Fibroblast of lung (primary cell): ENCODE results near the gene MYCT1. TPM values are rescaled to one million over a fixed set of nuclear protein-coding genes. Genes with fewer than 3 reads are reported as not detected.
A peak's percentile ranks its signal among the peaks of the same experiment; 100 is the strongest.

Source experiments
- DNase-seq, 2 donors: peaks; one replicate each; pipeline versions ENCODE4 v3.0.0 to v3.0.0-alpha.2; 2010; ENCODE audit warnings: low read depth in 2 of 2
- H2AFZ ChIP-seq: 2 replicates; pipeline ENCODE4 v1.5.1; 2012; ENCODE audit warnings: low read length, control low read depth, inconsistent platforms
- H3K27ac ChIP-seq: 2 replicates; pipeline ENCODE4 v1.5.1; 2011; ENCODE audit warnings: low read length, control low read depth; ENCODE audit not compliant: insufficient read depth
- H3K27me3 ChIP-seq: 2 replicates; pipeline ENCODE4 v1.5.1; 2011; ENCODE audit warnings: mild to moderate bottlenecking, low read length; ENCODE audit not compliant: control insufficient read depth, insufficient read depth
- H3K36me3 ChIP-seq: 2 replicates; pipeline ENCODE4 v1.5.1; 2011; ENCODE audit warnings: low read length; ENCODE audit not compliant: control insufficient read depth, insufficient read depth
- H3K4me1 ChIP-seq: 2 replicates; pipeline ENCODE4 v1.5.1; 2011; ENCODE audit warnings: low read length; ENCODE audit not compliant: control insufficient read depth, insufficient read depth; ENCODE audit errors: extremely low read depth
- H3K4me2 ChIP-seq: 2 replicates; pipeline ENCODE4 v1.5.1; 2011; ENCODE audit warnings: low read length, control low read depth; ENCODE audit not compliant: insufficient read depth; ENCODE audit errors: extremely low read depth
- H3K4me3 ChIP-seq, 4 experiments: fragments of 200-600 bp in 1 of 4; sonication (generic) in 1 of 4; replicated peaks in 1 of 4; 2 replicates each; pipeline ENCODE4 v1.5.1; 2011 to 2016; ENCODE audit warnings: low read length in 4 of 4, low read depth in 3 of 4, mild to moderate bottlenecking in 3 of 4, control low read depth in 2 of 4, inconsistent platforms in 1 of 4, mixed read lengths in 1 of 4; ENCODE audit not compliant: insufficient read depth in 1 of 4; ENCODE audit errors: control extremely low read depth in 1 of 4
- H3K79me2 ChIP-seq: 2 replicates; pipeline ENCODE4 v1.5.1; 2012; ENCODE audit warnings: mild to moderate bottlenecking, low read length, inconsistent platforms; ENCODE audit not compliant: control insufficient read depth, insufficient read depth
- H3K9ac ChIP-seq: 2 replicates; pipeline ENCODE4 v1.5.1; 2011; ENCODE audit warnings: mild to moderate bottlenecking, low read length, control low read depth; ENCODE audit not compliant: insufficient read depth
- H3K9me3 ChIP-seq: 2 replicates; pipeline ENCODE4 v1.5.1; 2012; ENCODE audit warnings: low read depth, low read length; ENCODE audit not compliant: control insufficient read depth, insufficient read depth
- H4K20me1 ChIP-seq: 2 replicates; pipeline ENCODE4 v1.5.1; 2011; ENCODE audit warnings: low read length; ENCODE audit not compliant: control insufficient read depth, insufficient read depth; ENCODE audit errors: extremely low read depth
- EZH2 ChIP-seq: IDR thresholded peaks from 2 replicates; pipeline ENCODE4 v1.5.1; 2012; ENCODE audit warnings: low read length, control low read depth, mild to moderate bottlenecking; ENCODE audit errors: missing control alignments
- polyA plus RNA-seq, 2 donors: library from polyadenylated mRNA; depleted of rRNA in 1 of 2; stranded (reverse) in 1 of 2; unstranded in 1 of 2; fragments of >200 nt; gene quantifications; 2 replicates each; pipeline ENCODE4 v1.2.1, GENCODE V29; 2011 to 2012; ENCODE audit warnings: missing spikeins in 1 of 2
- total RNA-seq: library from RNA; depleted of rRNA; stranded (reverse); fragments of >200 nt; gene quantifications from 2 replicates; pipeline ENCODE4 v1.2.1, GENCODE V29; 2014
- TF ChIP-seq, protein P1 (sequence below), 2 donors: IDR thresholded peaks in 1 of 2; conservative IDR thresholded peaks in 1 of 2; 1 replicate in 1 of 2; 2 replicates in 1 of 2; pipeline ENCODE4 v1.5.1; 2011 to 2012; ENCODE audit warnings: low read length in 2 of 2, control low read depth in 1 of 2, inconsistent platforms in 1 of 2, low read depth in 1 of 2, mild to moderate bottlenecking in 1 of 2

Gene MYCT1
- total and polyA plus RNA-seq, 2 donors (not counting 1 experiment from before 2014, with no cell fraction given): not detected

DNA sequence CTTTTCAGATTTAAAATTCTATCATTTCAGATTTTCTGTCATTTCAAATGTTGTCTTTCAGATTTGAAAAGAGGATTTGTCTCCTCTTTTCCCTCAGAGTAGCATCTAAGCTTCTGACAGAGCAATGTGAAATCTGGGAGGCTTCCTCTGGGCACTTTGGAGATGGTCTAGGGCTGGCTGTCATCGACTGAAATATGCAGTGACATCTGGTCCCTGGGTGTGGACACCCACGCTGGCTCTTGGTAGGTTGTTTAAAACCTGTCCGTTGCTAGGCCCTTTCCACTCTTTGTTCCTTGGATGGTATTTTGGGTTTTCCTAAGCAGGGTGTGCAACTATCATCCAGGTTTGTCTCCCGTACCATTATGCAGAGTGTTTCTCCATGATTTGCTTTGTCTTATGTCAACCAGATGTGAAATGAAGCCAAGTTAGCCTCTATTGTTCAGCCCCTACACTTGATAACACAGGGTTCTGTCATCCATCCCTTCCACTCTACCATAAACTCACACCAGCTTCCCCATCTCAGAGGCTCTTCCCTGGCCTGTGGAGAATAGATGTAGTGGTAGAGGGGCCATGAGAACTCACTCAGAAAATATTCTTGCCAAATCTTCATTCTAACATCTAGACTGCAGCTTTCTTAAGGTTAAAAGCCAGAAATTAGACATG lies 47.9 kb downstream of the MYCT1 start:
- no peaks in the 10 kb centered on the region for H3K27me3 ChIP-seq
- no peaks in the 10 kb centered on the region for H3K79me2 ChIP-seq
- no peaks in the 10 kb centered on the region for H3K4me1 ChIP-seq
- no peak overlapping the region for H2AFZ ChIP-seq
- H3K36me3 ChIP-seq: no peaks in the 10 kb centered on the region
- H3K4me3 ChIP-seq: no peak overlapping the region
- no peak overlapping the region for H3K9ac ChIP-seq
- DNase-seq: no peak
- H3K27ac ChIP-seq: no peak overlapping the region
- no peak overlapping the region for H3K4me2 ChIP-seq
- H3K9me3 ChIP-seq: no peaks in the 10 kb centered on the region
- TF ChIP-seq, protein P1, sequence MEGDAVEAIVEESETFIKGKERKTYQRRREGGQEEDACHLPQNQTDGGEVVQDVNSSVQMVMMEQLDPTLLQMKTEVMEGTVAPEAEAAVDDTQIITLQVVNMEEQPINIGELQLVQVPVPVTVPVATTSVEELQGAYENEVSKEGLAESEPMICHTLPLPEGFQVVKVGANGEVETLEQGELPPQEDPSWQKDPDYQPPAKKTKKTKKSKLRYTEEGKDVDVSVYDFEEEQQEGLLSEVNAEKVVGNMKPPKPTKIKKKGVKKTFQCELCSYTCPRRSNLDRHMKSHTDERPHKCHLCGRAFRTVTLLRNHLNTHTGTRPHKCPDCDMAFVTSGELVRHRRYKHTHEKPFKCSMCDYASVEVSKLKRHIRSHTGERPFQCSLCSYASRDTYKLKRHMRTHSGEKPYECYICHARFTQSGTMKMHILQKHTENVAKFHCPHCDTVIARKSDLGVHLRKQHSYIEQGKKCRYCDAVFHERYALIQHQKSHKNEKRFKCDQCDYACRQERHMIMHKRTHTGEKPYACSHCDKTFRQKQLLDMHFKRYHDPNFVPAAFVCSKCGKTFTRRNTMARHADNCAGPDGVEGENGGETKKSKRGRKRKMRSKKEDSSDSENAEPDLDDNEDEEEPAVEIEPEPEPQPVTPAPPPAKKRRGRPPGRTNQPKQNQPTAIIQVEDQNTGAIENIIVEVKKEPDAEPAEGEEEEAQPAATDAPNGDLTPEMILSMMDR (conservative IDR thresholded peaks at IDR 0.05 in 1 of 2, IDR thresholded peaks at IDR 0.05 in 1 of 2; ENCODE audit: low read depth in 1 of 2, low read length in 2 of 2): no peak
- no peak for TF ChIP-seq EZH2
- H4K20me1 ChIP-seq: no peaks in the 10 kb centered on the region

DNA sequence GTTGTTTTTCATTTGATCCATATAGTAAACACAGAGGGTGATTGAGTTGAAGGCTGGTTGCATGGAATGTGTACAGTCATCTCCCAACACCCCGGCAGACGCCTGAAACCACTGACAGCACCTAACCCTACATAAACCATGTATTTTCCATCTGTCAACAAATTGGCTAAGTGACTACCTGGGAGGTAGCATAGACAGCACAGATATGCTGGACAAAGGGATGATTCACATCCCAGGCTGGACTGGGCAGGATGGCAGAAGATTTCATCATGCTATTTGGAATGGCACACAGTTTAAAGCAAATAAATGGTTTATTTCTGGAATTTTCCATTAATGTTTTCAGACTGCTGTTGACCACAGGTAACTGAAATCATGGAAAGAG lies 48.5 kb downstream of the MYCT1 start:
- Histone ChIP-seq H3K27me3 (no peaks in the 10 kb centered on the region), H3K4me2 (no peak overlapping the region), H3K79me2 (no peaks in the 10 kb centered on the region), H3K4me1 (no peaks in the 10 kb centered on the region), H4K20me1 (no peaks in the 10 kb centered on the region), H3K9ac (no peak overlapping the region), H3K36me3 (no peaks in the 10 kb centered on the region), H2AFZ (no peak overlapping the region), H3K27ac (no peak overlapping the region), H3K4me3 (no peak overlapping the region), H3K9me3 (no peaks in the 10 kb centered on the region)
- no peak for TF ChIP-seq EZH2
- TF ChIP-seq, protein P1 (conservative IDR thresholded peaks at IDR 0.05 in 1 of 2, IDR thresholded peaks at IDR 0.05 in 1 of 2; ENCODE audit: low read depth in 1 of 2, low read length in 2 of 2): no peak
- DNase-seq: peak; percentile 25 to 58

DNA sequence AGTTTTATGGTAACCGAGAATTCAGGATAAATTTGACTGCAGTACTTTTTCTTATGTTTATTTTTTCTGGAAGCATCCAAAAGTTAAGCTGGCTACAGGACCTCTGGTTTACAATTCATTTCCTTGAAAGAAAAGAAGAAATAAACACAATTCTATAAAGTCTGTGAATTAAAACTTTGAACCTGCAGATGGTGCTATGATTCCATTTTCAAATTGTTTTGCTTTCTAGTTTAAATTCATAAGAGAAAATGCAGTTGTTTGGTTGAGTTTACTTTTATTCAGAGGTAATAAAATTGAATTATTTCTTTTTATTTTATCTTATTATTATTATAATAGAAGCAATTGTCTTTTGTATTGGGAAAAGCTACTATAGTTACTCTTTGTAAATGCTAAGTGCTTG lies 51.1 kb downstream of the MYCT1 start:
- Histone ChIP-seq H3K4me1 (no peaks in the 10 kb centered on the region), H3K36me3 (no peaks in the 10 kb centered on the region)

More for the DNA sequence above, 51.1 kb downstream of the MYCT1 start:
- no peak for TF ChIP-seq EZH2
- TF ChIP-seq, protein P1 (conservative IDR thresholded peaks at IDR 0.05 in 1 of 2, IDR thresholded peaks at IDR 0.05 in 1 of 2; ENCODE audit: low read depth in 1 of 2, low read length in 2 of 2): no peak
- Histone ChIP-seq H3K4me2 (no peak overlapping the region), H4K20me1 (no peaks in the 10 kb centered on the region), H3K4me3 (no peak overlapping the region), H2AFZ (no peak overlapping the region), H3K9ac (no peak overlapping the region), H3K79me2 (no peaks in the 10 kb centered on the region), H3K27ac (no peak overlapping the region), H3K9me3 (no peaks in the 10 kb centered on the region), H3K27me3 (no peaks in the 10 kb centered on the region)
- peak in 1 of 2 donors; percentile 22 for DNase-seq
